HG02763 (cell line): ENCODE data around the gene SAPCD1.

ENCODE experiments used
- ATAC-seq: cut with Tn5 transposase; IDR thresholded peaks from one replicate; pipeline ENCODE4 v1.9.1; 2021; ENCODE audit warnings: mild to moderate bottlenecking, moderate library complexity; ENCODE audit not compliant: unreplicated experiment

Gene SAPCD1

GRCh38 chr6:31728767-31729514 lies 33.5 kb upstream of the SAPCD1 start, which contains the start of gene DDAH2:
Gene DDAH2 (minus strand): TSS chr6:31729299. CDS start chr6:31729161, 138 bp downstream.
- no peak for ATAC-seq

DNA sequence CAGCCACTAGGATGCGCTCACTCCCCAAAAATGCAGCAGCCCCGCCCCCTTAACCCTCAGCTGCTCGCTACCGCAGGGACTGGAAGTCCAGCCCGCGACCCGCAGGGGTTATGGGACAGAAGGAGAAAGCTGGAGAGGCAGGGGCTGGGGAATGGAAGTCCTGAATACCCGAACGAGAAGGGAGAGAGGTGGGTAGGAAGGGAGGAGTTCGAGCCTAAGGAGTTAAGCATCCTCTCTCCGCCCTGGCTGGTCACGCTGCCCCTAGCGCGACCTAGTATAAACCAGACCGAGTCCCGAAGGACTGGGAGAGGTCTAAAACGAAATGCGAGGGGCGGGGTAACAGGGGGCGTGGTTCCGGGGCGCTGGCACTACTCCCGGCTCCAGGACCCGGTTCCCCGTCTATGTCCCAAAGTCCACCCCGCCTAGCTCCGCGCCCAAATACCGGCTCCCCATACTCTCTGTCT lies 32.9 kb upstream of the SAPCD1 start:
- peak; percentile 35 for ATAC-seq

GRCh38 chr6:31729979-31730630 lies 32.4 kb upstream of the SAPCD1 start:
- peak; percentile 34 for ATAC-seq

- ATAC-seq, result no peak
Measured at GRCh38 chr6:31730631-31731086, 31.8 kb upstream of the SAPCD1 start.

- no peak for ATAC-seq
Measured at GRCh38 chr6:31732029-31732428, 30.4 kb upstream of the SAPCD1 start.

GRCh38 chr6:31733734-31734133 lies 28.7 kb upstream of the SAPCD1 start:
- no peak for ATAC-seq

DNA sequence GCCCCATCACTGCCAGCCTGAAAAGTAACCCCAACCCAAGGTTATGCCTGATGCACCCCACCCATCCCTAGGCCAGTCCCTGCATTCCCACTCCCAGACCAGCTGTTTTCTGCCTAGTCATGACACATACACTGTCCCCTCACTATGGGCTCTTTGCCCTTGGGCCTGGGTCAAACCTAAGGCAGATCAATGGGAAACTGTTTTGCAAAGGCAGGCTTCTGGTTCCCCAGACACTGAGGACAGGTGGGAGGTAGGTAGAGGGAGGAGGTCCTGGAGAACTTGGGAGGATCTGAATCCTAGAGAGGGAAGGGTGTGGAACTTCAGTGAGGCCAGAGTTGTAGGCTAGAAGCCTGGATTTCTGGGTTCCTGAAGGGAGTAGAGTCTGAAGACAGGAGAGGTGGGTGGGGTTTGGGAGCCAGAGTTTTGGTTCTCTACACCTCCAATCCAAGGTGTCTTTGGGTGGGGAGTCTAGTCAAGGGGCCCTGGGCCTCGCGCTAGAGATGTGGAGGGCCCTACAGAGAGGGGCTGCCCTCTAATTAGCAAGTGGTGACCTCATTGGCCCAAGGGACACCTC lies 28.1 kb upstream of the SAPCD1 start:
- no peak for ATAC-seq

DNA sequence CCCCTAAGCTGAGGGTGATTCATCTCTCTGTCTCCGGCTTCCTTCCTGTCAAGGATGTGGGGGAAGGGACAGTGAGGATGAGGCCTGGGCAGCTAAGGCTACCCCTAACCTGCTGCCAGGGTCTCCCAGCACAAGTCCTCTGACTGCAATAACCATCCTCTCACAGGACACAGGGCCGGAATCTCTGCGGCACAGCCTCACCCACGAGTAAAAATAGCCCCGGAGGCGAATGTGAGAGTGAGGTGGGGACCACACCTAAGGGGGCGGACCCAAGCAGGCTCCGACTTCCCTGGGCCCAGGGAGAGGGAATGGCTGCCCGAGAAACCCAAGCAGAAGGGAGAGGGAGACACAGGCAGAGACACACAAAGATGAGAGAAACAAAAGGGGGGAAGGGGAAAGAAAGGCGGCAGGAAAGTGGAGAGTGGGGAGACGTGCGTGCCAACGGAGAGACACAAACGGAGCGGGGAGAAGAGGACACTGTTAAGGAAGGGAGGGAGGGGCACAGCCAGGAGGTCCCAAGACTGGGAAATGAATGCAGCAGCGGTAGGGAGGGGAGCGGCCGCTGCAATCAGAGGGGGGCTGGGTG lies 27.5 kb upstream of the SAPCD1 start:
- ATAC-seq, result no peak

GRCh38 chr6:31736021-31736767 lies 26.3 kb upstream of the SAPCD1 start, which contains the start of gene CLIC1:
Gene CLIC1 (minus strand): TSS chr6:31736530. CDS start chr6:31736300, 230 bp downstream.
- peak; percentile 18 for ATAC-seq

DNA sequence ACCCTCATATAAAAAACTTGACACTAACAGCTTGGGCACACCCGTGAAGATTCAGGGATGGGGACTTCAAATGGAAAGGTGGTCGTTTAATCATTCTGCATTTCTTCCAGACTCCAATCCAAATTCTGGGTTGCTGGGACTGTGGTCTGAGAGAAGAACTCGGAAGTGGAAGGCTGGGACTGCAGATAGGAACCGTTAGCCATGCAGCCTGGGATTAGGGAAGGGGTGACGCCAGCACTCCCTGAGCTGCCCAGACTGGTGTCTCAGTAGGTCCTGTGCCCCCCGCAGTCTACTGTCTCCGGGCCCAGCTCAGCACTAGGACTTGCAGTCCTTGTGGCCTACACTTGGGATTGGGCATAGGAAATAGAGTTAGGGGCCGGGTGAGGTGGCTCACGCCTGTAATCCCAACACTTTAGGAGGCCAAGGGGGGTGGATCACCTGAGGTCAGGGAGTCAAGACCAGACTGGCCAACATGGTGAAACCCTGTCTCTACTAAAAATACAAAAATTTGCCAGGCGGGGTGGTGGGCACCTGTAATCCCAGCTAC lies 25.6 kb upstream of the SAPCD1 start:
- ATAC-seq, result no peak

DNA sequence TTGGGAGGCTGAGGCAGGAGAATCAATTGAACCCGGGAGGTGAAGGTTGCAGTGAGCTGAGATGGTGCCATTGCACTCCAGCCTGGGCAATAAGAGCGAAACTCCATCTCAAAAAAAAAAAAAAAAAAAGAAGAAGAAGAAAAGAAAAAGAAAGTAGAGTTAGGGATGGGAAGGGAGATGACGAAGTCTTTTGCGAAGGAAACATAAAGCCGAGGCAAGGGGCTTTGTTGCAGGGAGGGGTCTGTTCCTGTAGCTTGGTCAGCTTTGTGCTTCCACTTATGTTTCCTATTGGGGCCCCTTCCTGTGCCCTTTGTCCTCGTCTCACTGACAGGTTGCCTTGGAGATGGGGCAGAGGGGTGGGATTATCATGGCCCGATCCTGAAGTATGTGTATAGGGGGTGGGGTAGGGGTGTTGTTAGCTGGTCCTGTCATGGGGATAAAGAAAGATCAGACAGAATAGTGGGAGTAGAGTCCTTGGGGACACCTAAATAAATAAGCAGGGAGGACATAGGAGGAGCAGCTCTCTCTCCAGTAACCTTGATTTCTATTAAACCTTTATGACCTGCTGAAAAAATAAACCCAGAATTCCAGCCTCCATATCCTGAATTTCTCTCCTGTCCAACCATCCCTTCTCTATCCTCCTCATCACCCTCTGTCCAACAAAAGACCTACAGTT lies 25.0 kb upstream of the SAPCD1 start:
- no peak for ATAC-seq

DNA sequence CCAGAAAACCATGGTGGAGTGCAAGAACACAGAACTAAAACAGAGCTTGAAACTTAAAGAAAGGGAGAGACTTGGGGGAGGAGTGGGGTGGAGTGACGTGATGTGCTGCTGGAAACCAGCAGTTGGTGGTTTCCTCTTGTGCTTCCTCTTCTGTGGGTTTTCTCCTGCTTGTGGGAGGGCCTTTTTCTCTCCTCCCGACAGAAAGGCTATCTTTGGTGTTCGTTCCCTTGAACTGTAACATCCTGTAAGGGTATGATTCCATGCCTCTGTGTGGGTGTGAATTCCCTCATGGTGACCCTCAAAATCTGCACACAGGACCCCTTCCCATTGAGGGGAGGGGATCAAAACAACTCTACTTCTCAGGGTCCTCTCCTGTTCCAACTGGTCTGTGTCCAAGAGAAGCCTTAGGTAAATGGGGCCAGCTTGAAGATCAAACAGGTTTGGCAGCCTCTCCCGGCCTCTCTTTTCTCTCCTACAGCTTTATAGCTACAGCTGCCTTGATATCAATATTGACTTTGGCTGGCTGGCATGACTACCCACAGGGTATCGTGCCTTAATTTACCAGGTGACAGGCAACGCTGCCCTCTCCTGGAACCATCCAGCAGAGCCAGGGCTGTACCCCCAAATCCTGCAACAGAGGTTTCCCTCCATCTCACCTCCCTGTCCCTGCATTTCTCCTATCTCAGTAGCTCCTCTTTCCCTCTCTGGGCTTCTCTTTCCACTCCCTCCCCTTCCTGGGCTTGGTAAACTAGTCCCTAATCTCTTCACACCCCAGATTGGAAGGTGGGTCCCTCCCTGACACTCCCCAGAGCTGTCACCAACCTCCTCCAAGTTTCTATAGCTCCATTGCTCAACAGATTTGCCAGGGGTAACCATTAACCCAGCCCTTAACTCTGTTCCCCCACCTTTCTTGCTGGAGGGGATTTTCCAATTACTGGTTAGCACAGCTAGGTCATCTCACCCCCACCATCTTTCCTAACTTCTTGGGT lies 24.2 kb upstream of the SAPCD1 start:
- ATAC-seq, result peak; percentile 18

- ATAC-seq, result peak; percentile 77
Measured at GRCh38 chr6:31739639-31740396, 22.6 kb upstream of the SAPCD1 start, which contains the start of gene MSH5. Gene MSH5 (plus strand): TSS chr6:31740005. CDS start chr6:31740467, 462 bp downstream.

DNA sequence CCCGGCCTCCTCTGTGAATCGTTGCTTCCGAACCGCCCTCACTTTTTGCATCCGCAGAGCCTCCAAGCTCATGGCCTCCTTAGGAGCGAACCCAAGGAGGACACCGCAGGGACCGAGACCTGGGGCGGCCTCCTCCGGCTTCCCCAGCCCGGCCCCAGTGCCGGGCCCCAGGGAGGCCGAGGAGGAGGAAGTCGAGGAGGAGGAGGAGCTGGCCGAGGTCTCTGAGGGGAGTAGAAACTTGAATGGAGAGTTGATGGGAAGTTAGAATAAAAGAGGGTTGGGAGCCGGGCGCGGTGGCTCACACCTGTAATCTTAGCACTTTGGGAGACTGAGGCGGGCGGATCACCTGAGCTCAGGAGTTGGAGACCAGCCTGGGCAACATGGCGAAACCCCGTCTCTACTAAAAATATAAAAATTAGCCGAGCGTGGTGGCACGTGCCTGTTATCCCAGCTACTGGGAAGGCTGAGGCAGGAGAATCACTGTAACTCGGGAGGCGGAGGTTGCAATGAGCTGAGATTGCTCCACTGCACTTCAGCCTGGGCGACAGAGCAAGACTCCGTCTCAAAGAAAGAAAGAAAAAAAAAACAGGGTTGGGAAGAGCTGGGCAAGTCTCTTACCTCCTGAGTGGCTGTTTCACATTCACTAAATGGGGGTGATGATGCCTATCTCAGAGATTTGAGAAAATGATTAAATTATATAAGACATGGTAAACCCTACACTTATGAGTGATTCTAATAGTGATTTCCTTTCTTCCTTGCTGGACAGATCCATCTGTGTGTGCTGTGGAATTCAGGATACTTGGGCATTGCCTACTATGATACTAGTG lies 21.8 kb upstream of the SAPCD1 start:
- no peak for ATAC-seq

DNA sequence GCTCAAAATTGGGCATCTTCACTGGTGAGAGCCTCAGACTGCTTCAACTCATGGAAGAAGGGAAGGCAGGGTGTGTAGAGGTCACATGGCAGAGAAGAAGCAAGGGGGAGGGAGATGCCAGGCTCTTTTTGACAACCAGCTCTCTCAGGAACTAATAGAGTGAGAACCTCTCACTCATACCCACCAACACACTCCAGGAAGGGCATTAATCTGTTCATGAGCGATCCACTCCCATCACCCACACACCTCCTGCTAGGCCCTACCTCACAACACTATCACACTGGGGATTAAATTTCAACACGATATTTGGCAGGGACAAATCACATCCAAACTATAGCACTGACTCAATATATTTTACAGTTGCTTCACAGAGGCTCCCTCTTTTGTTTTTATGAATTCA lies 20.6 kb upstream of the SAPCD1 start:
- no peak for ATAC-seq

DNA sequence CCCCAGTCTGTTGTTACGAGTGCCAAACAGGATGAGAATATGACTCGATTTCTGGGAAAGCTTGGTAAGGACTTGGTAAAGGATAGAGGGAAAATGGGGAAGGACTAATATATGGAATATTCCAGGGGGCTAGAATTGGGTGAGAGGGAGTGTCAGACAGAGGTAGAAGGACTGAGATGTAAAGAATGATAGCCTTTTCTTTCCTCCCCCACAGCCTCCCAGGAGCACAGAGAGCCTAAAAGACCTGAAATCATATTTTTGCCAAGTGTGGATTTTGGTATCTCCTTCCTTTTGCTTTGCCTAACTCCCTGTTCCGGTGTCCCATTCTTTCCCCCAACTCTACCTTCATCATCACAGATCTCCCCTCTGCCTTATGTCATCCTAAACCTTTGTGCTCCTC lies 19.6 kb upstream of the SAPCD1 start:
- no peak for ATAC-seq

- no peak for ATAC-seq
Measured at GRCh38 chr6:31744422-31744821, 18.0 kb upstream of the SAPCD1 start.
